Hematopoietic multipotent progenitor cell treated with erythropoietin and hydrocortisone succinate and interleukin-3 and kit ligand, for 15 days (in vitro differentiated cells): ENCODE measurements around the gene CHI3L1.

Experiments used
- DNase-seq: peaks from one replicate; pipeline ENCODE4 v3.0.0-alpha.2; 2015; ENCODE audit warnings: low spot score

Gene CHI3L1

DNA sequence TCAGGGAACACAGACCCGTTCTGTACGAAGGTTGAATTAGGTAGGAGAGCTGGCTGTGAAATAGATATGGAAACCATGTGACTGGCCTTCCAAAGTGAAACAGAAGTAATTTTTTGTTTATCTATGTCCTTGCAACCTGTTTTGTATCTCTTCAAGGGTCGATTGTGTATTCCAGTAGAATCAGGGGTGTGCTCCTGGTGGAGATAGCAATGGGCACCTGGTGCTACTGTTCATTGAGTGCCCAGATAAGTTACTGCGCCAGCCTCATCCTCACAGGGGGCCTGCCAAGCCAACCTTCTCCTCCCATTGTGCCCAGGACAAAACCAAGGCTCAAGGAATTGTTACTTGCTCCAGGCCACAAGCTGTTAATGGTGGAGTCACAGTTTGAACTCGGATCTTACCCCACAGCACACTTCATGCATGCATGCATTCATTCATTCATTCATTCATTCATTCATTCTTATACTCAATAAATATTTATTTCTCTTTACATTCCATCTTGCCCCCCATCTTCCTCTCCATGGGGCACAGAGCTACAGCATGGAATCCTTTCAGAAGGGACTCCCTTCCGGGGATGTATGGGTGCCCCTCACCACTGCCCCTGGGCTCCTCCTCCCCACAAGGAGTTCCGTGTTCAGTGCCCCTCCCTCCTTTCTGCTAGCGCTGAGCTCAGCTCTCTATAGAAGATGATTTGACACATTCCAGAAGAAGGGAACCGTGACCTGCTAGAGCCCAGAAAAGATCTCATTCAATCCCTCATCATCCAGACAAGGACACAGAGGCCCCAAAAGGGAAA lies 34.9 kb downstream of the CHI3L1 start:
- DNase-seq = no peak

DNA sequence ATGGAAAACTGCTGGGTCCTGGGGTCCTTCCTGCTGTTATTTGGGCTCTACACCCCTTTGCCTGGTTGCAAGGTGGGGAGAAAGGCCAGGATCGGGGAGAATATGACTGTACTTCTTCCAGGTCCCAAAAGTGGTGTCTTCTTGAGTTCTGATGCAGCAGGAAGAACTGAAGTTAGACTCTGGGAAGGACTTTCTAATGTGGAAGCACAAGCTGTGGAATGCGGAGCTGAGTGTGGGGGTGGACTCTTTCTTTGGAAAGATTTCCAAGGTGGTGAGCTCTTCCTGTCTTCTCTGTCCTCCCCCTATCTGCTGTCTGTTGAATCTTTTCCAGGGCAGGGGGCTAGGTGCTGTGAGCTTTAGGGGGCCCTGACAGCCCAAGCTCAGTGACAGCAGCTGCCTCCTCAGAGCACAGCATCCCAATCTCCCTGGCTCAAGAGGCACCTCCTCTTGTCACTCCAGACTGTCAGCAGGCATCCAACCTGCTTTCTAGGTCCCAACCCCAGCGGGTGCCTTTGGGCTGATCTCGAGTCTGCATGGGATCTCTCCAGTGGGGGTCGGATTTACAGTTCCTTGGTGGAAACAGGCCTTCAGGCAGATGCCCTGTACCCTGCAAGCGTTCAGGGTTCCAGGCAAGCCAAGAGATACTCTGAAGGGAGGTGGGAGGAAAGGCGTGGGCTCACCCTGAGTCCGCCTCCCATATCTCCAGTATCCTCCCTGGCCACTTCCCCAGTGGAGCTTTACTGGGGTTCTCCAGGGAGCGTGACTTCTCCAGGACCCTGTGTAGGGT lies 35.8 kb downstream of the CHI3L1 start:
- no peak for DNase-seq

DNA sequence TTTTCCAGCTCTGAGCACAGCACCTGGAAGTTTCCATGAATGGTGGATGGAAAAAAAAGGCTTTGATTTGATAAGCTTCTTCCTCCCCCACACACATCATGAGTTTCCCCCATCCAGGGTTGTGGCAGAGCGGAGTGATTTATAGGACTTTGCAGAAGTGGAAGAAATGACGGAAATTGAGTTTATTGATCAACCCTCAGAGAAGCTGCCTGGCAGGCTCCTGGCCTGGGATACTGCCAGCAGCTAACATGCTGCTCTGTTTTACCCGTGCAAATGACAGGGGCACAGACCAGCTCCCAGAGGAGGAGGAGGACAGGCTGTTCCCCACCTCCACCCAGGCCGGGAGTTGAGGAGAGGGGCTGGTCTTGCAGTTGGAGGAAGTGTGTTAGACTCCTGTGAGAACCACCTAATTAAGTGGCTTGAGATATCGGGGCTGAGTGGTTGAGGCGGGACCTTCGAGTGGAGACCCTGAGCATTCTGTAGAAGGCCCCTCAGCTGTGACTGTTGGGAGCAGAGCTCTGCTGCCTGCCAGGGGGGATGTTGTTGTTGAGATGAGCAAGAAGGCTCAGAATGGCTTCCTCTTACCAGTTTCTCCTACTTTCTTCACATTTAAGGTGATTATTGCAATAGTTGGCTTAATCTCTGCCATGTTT lies 37.2 kb downstream of the CHI3L1 start:
- no peak for DNase-seq

GRCh38 chr1:203148579-203148978 lies 37.9 kb downstream of the CHI3L1 start:
- no peak for DNase-seq

DNA sequence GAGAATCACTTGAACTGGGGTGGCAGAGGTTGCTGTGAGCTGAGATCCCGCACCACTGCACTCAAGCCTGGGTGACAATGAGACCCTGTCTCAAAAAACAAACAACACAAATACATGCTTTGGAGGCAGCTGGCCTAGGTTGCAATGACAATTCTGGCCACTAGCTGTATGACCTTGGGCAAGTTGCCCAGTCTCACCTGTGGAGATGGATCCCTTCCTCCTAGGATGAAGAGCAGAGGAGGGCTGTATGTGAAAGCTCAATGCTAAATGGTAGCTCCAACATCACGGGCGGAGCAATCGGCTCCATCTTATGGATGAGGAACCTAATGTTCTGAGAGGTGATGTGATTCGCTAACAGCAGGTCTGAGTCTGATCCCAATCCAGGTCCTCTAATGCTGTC lies 38.4 kb downstream of the CHI3L1 start:
- DNase-seq = no peak

GRCh38 chr1:203147376-203147775 lies 39.1 kb downstream of the CHI3L1 start:
- no peak for DNase-seq

DNA sequence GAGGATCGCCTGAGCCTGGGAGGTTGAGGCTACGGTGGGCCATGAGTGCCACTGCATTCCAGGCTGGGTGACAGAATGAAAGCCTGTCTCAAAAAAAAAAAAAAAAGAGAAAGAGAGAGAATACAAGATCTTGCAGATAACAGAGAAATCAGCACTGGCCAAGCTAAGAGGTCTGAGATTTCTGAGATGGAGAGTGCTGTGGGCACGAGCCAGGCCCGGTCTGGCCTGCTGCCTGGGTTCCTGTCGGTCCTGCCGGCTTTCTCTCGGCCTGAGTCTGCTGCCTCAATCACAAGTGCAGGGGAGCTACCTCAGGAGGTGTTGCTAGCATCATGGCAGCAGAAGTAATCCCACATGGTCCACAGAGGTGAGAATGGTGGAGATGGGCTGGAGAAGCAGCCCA lies 40.0 kb downstream of the CHI3L1 start:
- no peak for DNase-seq

DNA sequence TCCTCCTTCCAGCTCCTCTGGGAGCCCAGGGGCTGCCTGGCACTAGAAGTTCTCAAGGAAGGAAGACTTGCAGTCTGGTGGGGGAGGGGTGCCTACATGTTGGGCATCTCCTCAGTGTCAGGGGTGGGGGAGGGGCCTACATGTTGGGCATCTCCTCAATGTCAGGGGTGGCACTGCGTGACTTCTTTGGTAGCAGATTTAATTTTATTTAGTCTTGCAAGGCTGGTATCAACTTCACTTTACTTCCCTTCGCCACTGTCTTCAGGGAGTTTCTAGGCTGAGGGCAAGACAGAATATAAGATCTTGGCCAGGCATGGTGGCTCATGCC lies 40.5 kb downstream of the CHI3L1 start:
- DNase-seq = no peak

DNA sequence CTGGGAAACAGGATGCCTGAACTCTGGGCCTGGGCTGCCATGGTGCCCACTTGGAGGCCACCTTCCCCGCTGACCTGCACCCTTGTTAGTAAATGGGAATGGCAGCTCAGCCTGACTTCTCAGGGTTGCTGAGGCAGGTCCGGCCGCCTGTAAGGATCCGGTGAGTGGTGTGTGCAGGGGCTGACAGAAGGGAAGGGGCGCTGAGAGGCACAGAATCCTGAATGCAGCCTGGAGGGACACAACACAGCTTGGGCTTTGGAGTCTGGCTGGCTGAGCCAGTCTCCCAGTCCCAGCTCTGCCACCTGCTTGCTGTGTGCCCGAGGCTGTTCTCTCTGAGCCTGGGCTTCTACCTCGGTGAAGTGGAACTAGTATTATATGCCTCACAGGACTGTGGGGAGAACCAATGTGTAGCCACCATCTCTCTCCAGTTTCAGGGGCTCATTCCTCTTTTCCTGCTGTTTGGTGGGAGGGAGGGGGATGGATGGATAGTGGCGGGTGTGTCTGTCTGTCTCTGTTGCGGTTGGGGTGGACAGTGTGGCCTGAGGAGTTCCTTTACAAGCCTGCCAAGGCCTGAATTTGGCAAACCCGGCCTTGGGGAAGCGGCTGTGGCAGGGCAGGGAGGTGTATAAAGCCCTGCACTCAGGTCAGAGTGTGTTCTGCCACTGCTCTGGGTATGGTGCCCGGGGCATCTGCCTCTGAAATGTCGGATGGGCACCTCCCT lies 41.0 kb downstream of the CHI3L1 start:
- no peak for DNase-seq

- no peak for DNase-seq
Observed at GRCh38 chr1:203144661-203145060, 41.8 kb downstream of the CHI3L1 start.

- DNase-seq = no peak
Observed at GRCh38 chr1:203143641-203144040, 42.9 kb downstream of the CHI3L1 start.

GRCh38 chr1:203142684-203143408 lies 43.7 kb downstream of the CHI3L1 start:
- DNase-seq = no peak

DNA sequence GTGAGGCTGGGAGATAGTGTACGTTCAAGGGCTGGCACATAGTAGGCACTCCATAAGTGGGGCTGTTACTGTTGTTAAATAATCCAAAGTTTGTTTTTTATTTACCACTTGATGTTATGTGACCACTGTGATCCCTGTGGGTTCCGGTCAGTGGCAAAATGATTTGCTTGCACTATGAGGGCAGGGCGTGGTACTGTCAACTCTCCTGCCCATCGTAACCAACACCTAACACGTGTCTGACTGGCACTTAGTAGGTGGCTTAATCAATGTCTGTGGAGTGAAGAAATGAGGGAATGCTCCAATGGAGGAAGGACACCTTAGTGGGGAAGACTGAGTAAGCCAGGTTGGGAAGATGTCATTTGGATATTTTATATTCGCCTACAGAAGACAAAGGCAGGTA lies 44.4 kb downstream of the CHI3L1 start:
- DNase-seq = no peak

DNA sequence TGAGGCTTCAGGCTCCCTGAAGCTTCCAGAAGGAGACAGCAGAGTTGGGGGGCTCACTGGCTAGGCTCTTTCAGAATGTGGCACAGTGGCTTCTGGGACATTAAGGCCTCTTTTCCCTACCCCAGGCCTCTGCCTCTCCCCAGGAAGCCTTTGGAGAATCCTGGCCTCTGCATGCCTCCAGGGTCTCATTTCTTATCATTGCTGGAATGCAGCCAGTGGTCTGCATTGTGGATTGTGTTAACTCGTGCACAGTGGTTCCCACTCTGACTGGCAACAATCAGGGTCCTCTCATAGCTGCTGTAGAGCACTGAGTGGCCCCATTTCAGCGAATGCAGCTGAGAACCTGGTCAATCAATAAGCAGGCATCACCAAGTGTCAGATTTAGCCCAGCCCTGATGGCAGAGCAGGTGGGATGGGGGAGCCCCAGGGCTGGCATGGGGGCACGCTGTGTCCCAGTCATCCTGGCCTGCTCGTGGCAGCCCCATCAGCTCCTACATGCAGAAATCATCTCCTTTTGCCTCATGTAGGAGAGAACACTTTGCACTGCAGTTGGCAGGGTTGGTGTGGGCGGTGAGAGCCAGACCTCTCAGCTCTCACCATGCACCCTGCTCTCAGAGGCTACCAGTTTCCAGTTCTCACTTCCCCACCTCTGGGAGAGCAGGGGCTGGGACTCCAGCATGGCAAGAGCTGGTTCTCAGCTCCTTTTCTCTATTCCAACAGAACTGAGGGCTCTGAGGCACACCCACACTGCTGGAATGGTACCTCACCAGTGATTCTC lies 45.6 kb downstream of the CHI3L1 start:
- no peak for DNase-seq

DNA sequence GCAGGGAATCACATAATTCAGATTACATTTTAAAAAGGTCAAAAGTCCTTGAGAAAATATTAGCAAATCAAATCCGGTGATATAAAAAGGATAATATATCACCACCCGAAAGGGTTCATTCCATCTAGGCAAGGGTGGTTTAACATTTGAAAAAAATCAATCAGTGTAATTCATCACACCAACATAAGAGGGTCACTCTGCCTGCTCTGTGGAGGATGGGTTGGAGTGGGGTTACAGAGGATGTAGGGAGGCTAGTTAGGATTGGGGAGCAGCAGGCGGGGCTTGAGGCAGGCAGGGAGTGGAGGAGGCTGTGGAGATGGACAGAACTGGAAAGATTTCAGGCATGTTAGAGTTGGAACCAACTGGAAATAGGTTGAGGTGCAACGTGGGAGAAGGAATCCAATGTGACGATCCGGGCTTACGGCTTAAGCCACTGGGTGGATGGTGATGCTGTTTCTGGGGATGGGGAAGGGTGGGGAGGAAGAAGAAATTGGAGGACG lies 46.5 kb downstream of the CHI3L1 start:
- no peak for DNase-seq

GRCh38 chr1:203138066-203138465 lies 48.4 kb downstream of the CHI3L1 start:
- DNase-seq = no peak

DNA sequence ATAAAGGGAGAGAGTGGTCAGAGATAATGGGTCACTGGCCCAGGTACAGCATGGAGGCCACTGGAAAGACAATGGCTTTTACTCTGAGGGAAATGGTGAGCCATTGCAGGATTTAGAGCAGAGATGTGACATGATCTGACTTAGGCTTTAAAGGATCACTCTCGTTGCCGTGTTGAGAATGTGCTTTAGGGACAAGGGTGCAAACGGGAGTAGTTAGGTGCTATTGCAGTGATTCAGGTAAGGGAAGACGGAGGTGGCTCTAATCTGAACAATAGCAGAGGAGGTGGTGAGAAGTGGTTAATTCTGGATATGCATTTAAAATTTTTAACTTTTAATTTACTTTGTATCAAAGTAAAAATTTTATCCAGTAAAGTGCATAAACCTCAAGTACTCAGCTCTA lies 49.2 kb downstream of the CHI3L1 start:
- DNase-seq = no peak

GRCh38 chr1:203136409-203137042 lies 50.0 kb downstream of the CHI3L1 start:
- DNase-seq = no peak

DNA sequence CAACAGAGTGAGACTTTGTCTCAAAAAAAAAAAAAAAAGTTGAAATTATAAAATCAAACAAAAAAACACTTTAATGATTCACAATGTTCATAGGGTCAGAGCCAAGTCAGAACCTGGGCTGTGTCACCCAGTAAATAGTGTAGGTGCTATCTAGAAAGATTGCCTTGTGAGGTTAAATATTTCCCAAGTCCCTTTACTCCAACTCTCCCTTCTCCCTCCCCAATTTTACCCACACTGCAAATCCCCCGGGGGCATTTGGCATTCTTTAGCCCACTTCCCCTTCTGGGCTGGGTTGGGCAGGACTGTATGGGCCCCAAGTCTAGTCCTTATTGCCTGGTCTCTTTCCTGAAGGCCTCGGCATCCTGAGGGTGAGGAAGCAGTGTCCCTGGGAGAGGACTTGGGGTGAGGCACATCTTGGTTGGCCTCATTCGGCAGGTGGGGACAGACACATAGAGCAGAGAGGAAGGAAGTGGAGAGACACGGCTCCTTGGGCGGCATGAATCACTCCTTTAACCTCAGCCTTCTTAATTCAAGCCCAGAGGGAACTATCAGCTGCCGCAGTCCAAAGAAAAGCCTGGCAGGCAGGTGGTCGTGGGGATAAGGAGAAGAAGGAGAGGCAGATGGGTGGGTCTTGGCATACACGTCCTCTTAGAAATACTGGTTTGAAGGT lies 50.7 kb downstream of the CHI3L1 start:
- no peak for DNase-seq
